ENCODE data around the gene CDHR4. TPM values are rescaled to one million over a fixed set of nuclear protein-coding genes. Genes with fewer than 3 reads are reported as not detected.

Gene CDHR4
- total and polyA plus RNA-seq, 9 donors: 0.16 to 37.7 (median 2.6) TPM; not detected in 3

DNA sequence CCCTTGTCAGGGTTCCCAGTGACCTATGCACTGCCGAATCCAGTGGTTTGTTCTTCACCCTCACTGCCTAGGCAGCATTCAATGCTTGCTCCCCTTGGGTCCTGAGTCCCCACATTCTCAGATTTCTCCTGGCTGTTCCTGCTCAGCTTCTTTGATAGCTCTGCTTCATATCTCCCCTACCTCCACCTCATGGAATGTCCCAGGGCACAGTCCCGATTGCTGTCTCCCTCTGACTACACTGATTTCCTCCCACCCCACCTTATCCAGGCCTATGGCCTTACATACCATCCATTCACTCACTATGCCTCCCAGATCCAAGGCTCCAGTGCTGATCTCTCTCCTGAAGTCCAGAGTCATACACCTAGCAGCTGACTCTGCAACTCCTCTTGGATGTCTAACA lies 1.5 kb upstream of the CDHR4 start:
- Histone ChIP-seq H3K4me3 (no peak overlapping the region), H3K27ac (no peak overlapping the region), H3K4me1 (ENCODE audit: insufficient read depth) (peaks cover 11% of the 10 kb centered on the region), H3K36me3 (no peaks in the 10 kb centered on the region), H3K27me3 (no peaks in the 10 kb centered on the region), H3K9me3 (no peaks in the 10 kb centered on the region)
- TF ChIP-seq CTCF (IDR thresholded peaks at IDR 0.05) (no peak), POLR2A (IDR thresholded peaks at IDR 0.05) (no peak), EP300 (IDR thresholded peaks at IDR 0.05) (no peak)
- no peak for DNase-seq
- intact Hi-C loops (cut with DNase I): loop anchor here in 1 of 4 donors (10.0 kb wide), 1 partner anchor 104 kb away; the partner anchor contains the start of gene MST1R
- 76 to 83% (median 77%) methylated on average over 2 of the region's 2 CpGs for WGBS, 3 donors

DNA sequence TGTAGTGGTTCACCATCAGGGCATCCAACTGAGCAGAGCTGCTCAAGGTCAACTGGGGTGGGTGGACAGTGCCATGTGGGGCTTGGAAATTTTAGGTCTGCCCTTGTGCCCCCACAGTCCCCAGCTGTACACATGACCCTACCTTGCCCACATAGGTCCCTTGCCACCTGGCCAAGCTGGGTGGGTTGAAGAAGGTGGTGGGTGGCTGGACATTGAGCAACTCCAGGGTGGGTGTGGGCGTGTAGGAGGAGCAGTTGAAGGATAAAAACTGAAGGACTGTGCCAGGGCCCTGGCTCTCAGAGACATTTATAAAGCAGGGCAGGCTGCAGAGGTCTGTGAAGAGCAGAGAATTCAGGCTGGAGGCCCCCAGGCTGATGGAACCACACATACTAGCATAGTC lies 568 bp downstream of the CDHR4 start:
- Histone ChIP-seq H3K4me3 (no peak overlapping the region), H3K27ac (no peak overlapping the region), H3K9me3 (no peaks in the 10 kb centered on the region), H3K27me3 (no peaks in the 10 kb centered on the region), H3K36me3 (no peaks in the 10 kb centered on the region), H3K4me1 (ENCODE audit: insufficient read depth) (peaks cover 5% of the 10 kb centered on the region)
- no peak for TF ChIP-seq EP300 (IDR thresholded peaks at IDR 0.05)
- no peak for TF ChIP-seq POLR2A (IDR thresholded peaks at IDR 0.05)
- no peak for TF ChIP-seq CTCF (IDR thresholded peaks at IDR 0.05)
- DNase-seq: no peak
- WGBS, 3 donors: 71 to 85% (median 84%) methylated on average over 1 of the region's 1 CpG
- intact Hi-C loops (cut with DNase I): no loop called here

DNA sequence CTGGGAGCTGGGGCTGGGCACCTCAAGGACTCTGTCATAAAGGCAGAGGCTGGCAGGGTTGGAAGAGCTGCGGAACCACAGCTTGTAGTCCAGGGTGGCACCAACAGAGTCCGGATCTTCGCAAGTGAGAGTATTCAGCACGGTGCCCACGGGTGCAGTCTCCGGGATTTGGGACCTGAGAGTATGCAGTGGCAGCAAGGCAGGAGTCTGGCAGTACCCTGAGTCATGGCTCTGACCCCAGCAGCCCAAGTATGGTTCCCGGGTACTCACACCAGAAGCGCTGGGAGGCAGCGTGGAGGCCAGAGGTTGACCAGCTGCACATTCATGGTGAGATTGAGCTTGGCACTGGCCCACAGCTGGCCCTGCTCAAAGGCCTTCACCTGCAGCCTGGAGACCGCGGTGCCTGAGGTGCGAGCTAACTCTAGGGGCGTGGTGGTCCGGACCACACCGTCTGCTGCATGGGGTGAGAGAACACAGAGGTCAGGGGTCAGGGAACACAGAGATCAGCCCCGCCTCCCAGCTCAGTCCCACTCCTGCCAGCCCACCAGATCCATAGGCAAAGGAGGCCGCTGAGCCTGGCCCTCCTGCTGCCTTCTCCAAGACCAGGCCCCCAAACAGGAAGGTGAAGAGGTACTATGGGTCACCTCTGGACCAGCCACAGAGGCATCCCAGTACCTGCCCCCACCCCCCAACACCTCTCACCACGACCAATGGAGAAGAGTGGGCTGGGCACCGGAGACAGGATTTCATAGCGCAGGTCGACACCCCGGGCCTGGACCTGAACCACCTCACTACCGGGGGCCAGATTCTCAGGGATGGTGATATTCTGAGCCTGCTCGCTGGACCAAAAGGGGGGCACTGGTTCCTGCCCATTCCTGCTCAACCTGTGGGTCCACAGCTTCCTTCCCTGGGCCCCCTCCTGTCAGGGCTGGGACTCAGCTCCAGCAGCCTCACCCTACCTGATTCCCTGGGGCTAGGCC lies 4.5 kb downstream of the CDHR4 start:
- DNase-seq: no peak
- TF ChIP-seq POLR2A (IDR thresholded peaks at IDR 0.05) (no peak), CTCF (IDR thresholded peaks at IDR 0.05) (no peak), EP300 (IDR thresholded peaks at IDR 0.05) (no peak)
- WGBS, 3 donors: 83 to 85% (median 84%) methylated on average over 23 to 24 of the region's 24 CpGs
- Histone ChIP-seq H3K9me3 (no peaks in the 10 kb centered on the region), H3K27ac (no peak overlapping the region), H3K27me3 (no peaks in the 10 kb centered on the region), H3K4me1 (ENCODE audit: insufficient read depth) (no peaks in the 10 kb centered on the region), H3K4me3 (no peak overlapping the region), H3K36me3 (no peaks in the 10 kb centered on the region)
- intact Hi-C loops (cut with DNase I): no loop called here

DNA sequence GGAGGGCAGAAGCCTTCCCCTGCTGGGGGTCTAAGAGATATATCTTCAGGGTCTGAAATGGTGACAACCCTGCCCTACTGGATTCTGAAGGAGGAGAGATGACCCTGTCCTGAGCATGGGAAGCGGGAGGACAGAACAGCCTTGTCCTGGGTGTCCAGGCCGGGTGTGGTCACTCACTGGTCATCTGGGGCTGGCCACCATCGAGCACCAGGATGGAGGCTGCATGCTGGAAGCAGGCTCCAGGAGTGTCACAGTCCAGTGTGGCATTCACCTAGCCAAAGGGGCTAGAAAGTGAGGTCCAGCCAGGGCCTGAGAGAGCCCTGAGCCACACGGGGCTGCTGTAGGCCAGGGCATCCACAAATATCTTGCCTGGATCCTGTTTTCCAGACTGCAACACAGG lies 5.2 kb downstream of the CDHR4 start:
- Histone ChIP-seq H3K9me3 (no peaks in the 10 kb centered on the region), H3K4me3 (no peak overlapping the region), H3K36me3 (no peaks in the 10 kb centered on the region), H3K27ac (no peak overlapping the region), H3K4me1 (ENCODE audit: insufficient read depth) (no peaks in the 10 kb centered on the region), H3K27me3 (no peaks in the 10 kb centered on the region)
- no peak for DNase-seq
- intact Hi-C loops (cut with DNase I): no loop called here
- TF ChIP-seq POLR2A (IDR thresholded peaks at IDR 0.05): no peak
- no peak for TF ChIP-seq EP300 (IDR thresholded peaks at IDR 0.05)
- TF ChIP-seq CTCF (IDR thresholded peaks at IDR 0.05): no peak
- 76 to 84% (median 78%) methylated on average over 4 of the region's 4 CpGs for WGBS, 3 donors

Measured in ovary (tissue), 9 donors.